Thoracic aorta (tissue), 2 donors: Measurements from ENCODE around the gene GTSE1. TPM values are rescaled to one million over a fixed set of nuclear protein-coding genes. Genes with fewer than 3 reads are reported as not detected.

Experiments used
- ATAC-seq: fragments of 150-250 bp; one replicate; pipeline ENCODE4 v1.8.0; 2017; ENCODE audit warnings: low read depth; ENCODE audit not compliant: insufficient number of reproducible peaks, low FRiP score
- DNase-seq: peaks from one replicate; pipeline ENCODE4 v3.0.0-alpha.2; 2020; ENCODE audit warnings: low spot score
- H3K27ac ChIP-seq, 2 donors: fragments of 200-600 bp; sonication (generic); 1 replicate in 1 of 2; 2 replicates in 1 of 2; pipeline ENCODE4 v1.5.1; 2016; ENCODE audit warnings: mild to moderate bottlenecking in 2 of 2, moderate library complexity in 2 of 2
- H3K27me3 ChIP-seq: fragments of 200-600 bp; sonication (generic); replicated peaks from 2 replicates; pipeline ENCODE4 v1.6.0; 2016; ENCODE audit warnings: mild to moderate bottlenecking; ENCODE audit not compliant: insufficient read depth
- H3K36me3 ChIP-seq: fragments of 200-600 bp; sonication (generic); one replicate; pipeline ENCODE4 v1.5.1; 2016
- H3K4me1 ChIP-seq, 2 donors: fragments of 200-600 bp; sonication (generic); 1 replicate in 1 of 2; 2 replicates in 1 of 2; pipeline versions ENCODE4 v1.5.1 to v1.6.0; 2016; ENCODE audit warnings: low read depth in 2 of 2, mild to moderate bottlenecking in 1 of 2; ENCODE audit not compliant: control insufficient read depth in 1 of 2
- H3K4me3 ChIP-seq: fragments of 200-600 bp; sonication (generic); 2 replicates; pipeline ENCODE4 v1.5.1; 2016; ENCODE audit warnings: mild to moderate bottlenecking
- H3K9me3 ChIP-seq: fragments of 200-600 bp; sonication (generic); 2 replicates; pipeline ENCODE4 v1.5.1; 2016
- total RNA-seq, 2 donors: library from RNA; depleted of rRNA; stranded (reverse); fragments of >200 nt; gene quantifications; one replicate each; pipeline versions ENCODE4 v1.1.0 to v1.2.3, GENCODE V29; 2016
- TF ChIP-seq, protein P1 (sequence below): fragments of 200-600 bp; sonication (generic); IDR thresholded peaks from one replicate; pipeline ENCODE4 v1.5.1; 2019; ENCODE audit warnings: antibody characterized with exemption

The GTSE1 gene
- total RNA-seq, 2 donors from 2014 or later: 0.41 to 0.92 TPM

GRCh38 chr22:46351131-46351735, 54.6 kb downstream of the GTSE1 start:
- Histone ChIP-seq H3K36me3 (peaks cover 78% of the 10 kb centered on the region), H3K4me1 (no peaks in the 10 kb centered on the region), H3K27ac (no peak overlapping the region), H3K4me3 (no peak overlapping the region), H3K27me3 (no peaks in the 10 kb centered on the region), H3K9me3 (no peaks in the 10 kb centered on the region)
- DNase-seq: no peak
- no peak for ATAC-seq
- TF ChIP-seq, protein P1, sequence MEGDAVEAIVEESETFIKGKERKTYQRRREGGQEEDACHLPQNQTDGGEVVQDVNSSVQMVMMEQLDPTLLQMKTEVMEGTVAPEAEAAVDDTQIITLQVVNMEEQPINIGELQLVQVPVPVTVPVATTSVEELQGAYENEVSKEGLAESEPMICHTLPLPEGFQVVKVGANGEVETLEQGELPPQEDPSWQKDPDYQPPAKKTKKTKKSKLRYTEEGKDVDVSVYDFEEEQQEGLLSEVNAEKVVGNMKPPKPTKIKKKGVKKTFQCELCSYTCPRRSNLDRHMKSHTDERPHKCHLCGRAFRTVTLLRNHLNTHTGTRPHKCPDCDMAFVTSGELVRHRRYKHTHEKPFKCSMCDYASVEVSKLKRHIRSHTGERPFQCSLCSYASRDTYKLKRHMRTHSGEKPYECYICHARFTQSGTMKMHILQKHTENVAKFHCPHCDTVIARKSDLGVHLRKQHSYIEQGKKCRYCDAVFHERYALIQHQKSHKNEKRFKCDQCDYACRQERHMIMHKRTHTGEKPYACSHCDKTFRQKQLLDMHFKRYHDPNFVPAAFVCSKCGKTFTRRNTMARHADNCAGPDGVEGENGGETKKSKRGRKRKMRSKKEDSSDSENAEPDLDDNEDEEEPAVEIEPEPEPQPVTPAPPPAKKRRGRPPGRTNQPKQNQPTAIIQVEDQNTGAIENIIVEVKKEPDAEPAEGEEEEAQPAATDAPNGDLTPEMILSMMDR: no peak

- no peak for DNase-seq
- TF ChIP-seq, protein P1: no peak
- ATAC-seq: no peak
- no peak overlapping the region for H3K4me3 ChIP-seq
- no peak overlapping the region for H3K27ac ChIP-seq
- no peaks in the 10 kb centered on the region for H3K9me3 ChIP-seq
- H3K4me1 ChIP-seq: no peaks in the 10 kb centered on the region
- H3K36me3 ChIP-seq: peaks cover 73% of the 10 kb centered on the region
- no peaks in the 10 kb centered on the region for H3K27me3 ChIP-seq
Observed at GRCh38 chr22:46351767-46352166, 55.1 kb downstream of the GTSE1 start.

GRCh38 chr22:46352276-46352675, 55.6 kb downstream of the GTSE1 start:
- Histone ChIP-seq H3K36me3 (peaks cover 70% of the 10 kb centered on the region), H3K9me3 (no peaks in the 10 kb centered on the region), H3K4me3 (no peak overlapping the region), H3K27me3 (no peaks in the 10 kb centered on the region), H3K27ac (no peak overlapping the region), H3K4me1 (no peaks in the 10 kb centered on the region)
- TF ChIP-seq, protein P1: no peak
- DNase-seq (no peak), ATAC-seq (no peak)

DNA sequence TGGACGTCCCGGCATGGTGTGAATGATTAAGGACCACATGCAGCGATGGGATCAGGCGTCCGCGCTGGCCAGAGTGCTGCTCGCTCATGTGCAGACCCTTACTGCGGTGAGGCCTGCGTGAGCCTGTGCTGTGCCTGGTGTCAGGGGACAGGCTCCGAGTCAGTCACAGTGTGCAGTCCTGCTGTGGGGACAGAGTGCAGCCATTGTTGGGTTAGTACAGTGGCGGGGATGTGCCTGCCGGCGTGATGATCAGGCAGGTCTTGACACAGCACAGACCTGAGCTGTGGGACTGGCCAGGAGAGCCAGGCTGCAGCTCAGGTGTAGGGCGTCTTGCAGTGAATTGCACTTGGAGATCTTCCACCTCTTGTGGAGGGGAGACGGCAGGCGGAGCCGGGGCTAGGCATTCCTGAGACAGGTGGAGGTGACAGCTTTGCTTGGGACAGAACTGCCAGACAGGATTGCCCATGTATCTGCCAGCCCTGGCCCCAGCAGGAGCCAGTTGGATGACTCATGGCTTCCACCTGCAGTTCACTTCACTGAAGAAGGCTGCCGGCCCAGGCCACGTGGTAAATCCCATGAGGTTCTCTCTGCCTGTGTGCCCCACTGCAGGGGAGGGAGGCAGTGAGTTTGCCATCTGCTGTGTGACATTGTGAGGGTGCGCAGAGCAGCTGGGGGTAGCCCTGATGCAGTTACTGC, 56.2 kb downstream of the GTSE1 start:
- H3K4me1 ChIP-seq: no peaks in the 10 kb centered on the region
- H3K4me3 ChIP-seq: no peak overlapping the region
- no peaks in the 10 kb centered on the region for H3K27me3 ChIP-seq
- no peak overlapping the region for H3K27ac ChIP-seq
- ATAC-seq: no peak
- H3K36me3 ChIP-seq: peaks cover 65% of the 10 kb centered on the region
- DNase-seq: no peak
- TF ChIP-seq, protein P1: no peak
- no peaks in the 10 kb centered on the region for H3K9me3 ChIP-seq

- TF ChIP-seq, protein P1: no peak
- DNase-seq (no peak), ATAC-seq (no peak)
- H3K27me3 ChIP-seq: no peaks in the 10 kb centered on the region
- H3K4me1 ChIP-seq: no peaks in the 10 kb centered on the region
- peaks cover 58% of the 10 kb centered on the region for H3K36me3 ChIP-seq
- H3K27ac ChIP-seq: no peak overlapping the region
- no peaks in the 10 kb centered on the region for H3K9me3 ChIP-seq
- H3K4me3 ChIP-seq: no peak overlapping the region
Observed at GRCh38 chr22:46353483-46354105, 56.9 kb downstream of the GTSE1 start.
